ENCODE measurements around the gene FKBP11.

Gene FKBP11

GRCh38 chr12:48925304-48926011, at the start of gene FKBP11:
TSS of gene FKBP11 (minus strand) at chr12:48925492. CDS start at chr12:48925428, 64 bp downstream.
- Mint-ChIP-seq H3K27ac (no peak within 1 kb of the TSS), H3K9me3 (no peaks in the 10 kb centered on the region)

GRCh38 chr12:48973941-48974673, 48.8 kb upstream of the FKBP11 start:
- no peaks in the 10 kb centered on the region for H3K9me3 Mint-ChIP-seq
- H3K27ac Mint-ChIP-seq: no peak overlapping the region
- H3K4me3 Mint-ChIP-seq: no peak overlapping the region
- H3K4me1 Mint-ChIP-seq: peaks cover 22% of the 10 kb centered on the region
- peak; percentile 62 to 74 (median 68) for TF ChIP-seq CTCF (IDR thresholded peaks at IDR 0.05; ENCODE audit: unreplicated experiment in 3 of 3)
- peaks cover 6% of the 10 kb centered on the region for H3K36me3 Mint-ChIP-seq (ENCODE audit: low read depth)
- H3K27me3 Mint-ChIP-seq (ENCODE audit: low read depth): peaks cover 100% of the 10 kb centered on the region

More at GRCh38 chr12:48925304-48926011, at the start of gene FKBP11:
- H3K36me3 Mint-ChIP-seq (ENCODE audit: low read depth): peaks cover 46% of the 10 kb centered on the region
- H3K27me3 Mint-ChIP-seq (ENCODE audit: low read depth): no peaks in the 10 kb centered on the region
- no peak for TF ChIP-seq CTCF (IDR thresholded peaks at IDR 0.05; ENCODE audit: unreplicated experiment in 3 of 3)
- H3K4me1 Mint-ChIP-seq: no peaks in the 10 kb centered on the region
- H3K4me3 Mint-ChIP-seq: peak within 1 kb of the TSS; percentile 85 to 92 (median 90)

DNA sequence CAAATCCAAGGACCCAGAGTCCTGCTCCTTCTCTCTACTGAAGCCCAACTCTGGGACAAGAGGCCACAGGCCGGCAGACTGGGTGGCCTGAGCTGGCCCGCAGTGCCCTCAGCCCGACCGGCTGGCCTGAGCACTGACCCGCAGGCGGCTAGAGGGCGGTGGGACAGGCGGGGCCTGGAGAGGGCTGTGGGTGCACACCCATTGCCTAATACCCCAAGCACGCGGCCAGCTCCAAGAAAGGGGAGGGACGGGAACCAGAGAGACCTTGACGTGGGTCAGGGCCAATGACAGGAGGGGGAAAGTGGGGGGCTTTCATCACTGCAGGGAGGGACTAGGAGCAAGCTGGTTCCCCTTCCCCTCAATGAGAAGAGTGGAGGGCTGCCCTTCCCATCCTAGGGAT, 48.2 kb upstream of the FKBP11 start:
- Mint-ChIP-seq H3K4me3 (no peak overlapping the region), H3K27me3 (ENCODE audit: low read depth) (peaks cover 100% of the 10 kb centered on the region), H3K27ac (no peak overlapping the region), H3K36me3 (ENCODE audit: low read depth) (peaks cover 6% of the 10 kb centered on the region), H3K4me1 (peaks cover 22% of the 10 kb centered on the region), H3K9me3 (no peaks in the 10 kb centered on the region)
- TF ChIP-seq CTCF (IDR thresholded peaks at IDR 0.05; ENCODE audit: unreplicated experiment in 3 of 3): no peak

DNA sequence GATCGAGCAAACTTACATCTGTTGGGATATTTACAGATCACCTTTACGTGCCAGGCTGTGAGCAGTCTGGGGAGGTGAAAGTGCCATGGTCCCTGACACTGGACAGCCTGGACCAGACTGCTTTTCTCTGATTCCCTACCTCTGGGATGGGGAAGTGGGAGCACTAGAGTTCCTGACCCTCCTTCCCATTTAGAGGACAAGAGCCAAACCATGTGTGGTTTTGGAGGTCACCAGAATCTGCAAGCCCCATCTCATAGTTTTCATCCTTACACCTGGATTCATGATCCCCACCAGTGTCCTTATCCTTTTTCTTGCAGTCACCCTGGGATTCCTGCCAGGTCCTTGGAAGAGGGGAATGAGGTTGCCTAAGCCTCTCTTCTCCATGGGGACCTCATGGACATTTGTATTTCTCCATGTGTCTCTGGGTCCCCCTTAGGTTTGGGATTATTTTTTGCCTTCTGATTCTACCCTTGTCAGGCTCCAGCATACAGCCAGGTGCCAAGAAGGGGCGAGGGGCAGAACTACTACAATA, 47.7 kb upstream of the FKBP11 start:
- Mint-ChIP-seq H3K27me3 (ENCODE audit: low read depth) (peaks cover 100% of the 10 kb centered on the region), H3K4me1 (peaks cover 27% of the 10 kb centered on the region), H3K4me3 (no peak overlapping the region), H3K36me3 (ENCODE audit: low read depth) (peaks cover 6% of the 10 kb centered on the region), H3K9me3 (no peaks in the 10 kb centered on the region), H3K27ac (no peak overlapping the region)
- TF ChIP-seq CTCF (IDR thresholded peaks at IDR 0.05; ENCODE audit: unreplicated experiment in 3 of 3): no peak

DNA sequence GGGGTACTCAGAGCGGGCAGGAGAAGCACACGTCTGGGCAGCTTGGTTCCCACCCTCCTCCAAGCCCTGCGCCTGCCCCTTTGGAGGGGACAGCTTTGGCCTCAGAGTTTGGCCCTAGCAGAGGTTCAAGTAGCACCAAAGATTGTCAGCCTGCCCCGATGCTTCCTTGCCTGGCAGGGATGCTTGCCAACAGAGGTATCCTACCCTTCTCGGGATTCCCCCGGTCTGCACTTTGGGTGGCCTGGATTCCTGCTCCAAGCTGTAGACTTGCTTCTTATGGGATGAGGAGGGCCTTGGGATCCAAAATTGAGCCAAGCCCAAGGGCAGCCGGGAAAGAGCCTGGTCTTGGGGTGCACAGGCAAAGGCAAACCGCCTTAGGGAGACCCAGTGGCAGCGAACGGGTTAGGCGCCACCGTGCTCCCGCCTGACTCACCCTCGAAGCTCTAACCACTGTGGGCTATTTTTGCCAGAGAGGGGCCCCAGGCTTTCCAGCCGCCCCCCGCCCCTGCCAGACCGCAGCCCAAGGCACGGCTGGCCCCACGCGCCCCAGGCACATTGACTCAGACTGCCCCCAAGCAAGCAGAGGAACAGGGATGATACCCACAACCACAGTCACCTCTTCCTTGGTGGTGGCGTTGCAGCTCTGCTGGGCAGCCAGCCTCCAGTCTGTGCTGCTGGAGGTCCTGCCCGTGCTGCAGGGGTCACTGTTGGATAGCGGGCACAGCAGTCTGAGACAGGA, 47.1 kb upstream of the FKBP11 start:
- TF ChIP-seq CTCF (IDR thresholded peaks at IDR 0.05; ENCODE audit: unreplicated experiment in 3 of 3): no peak
- peak overlapping the region in 2 of 3 experiments; percentile 80 to 87 for H3K4me3 Mint-ChIP-seq
- peaks cover 24% of the 10 kb centered on the region for H3K4me1 Mint-ChIP-seq
- peaks cover 3% of the 10 kb centered on the region for H3K36me3 Mint-ChIP-seq (ENCODE audit: low read depth)
- peaks cover 99% of the 10 kb centered on the region for H3K27me3 Mint-ChIP-seq (ENCODE audit: low read depth)
- H3K27ac Mint-ChIP-seq: no peak overlapping the region
- no peaks in the 10 kb centered on the region for H3K9me3 Mint-ChIP-seq
